H1 (cell line): Measurements from ENCODE around the gene GALNT7. TPM values are rescaled to one million over a fixed set of nuclear protein-coding genes. Genes with fewer than 3 reads are reported as not detected.

ENCODE experiments used
- CTBP2 ChIP-seq: IDR thresholded peaks from 2 replicates; pipeline ENCODE4 v1.7.0; 2011; ENCODE audit warnings: borderline replicate concordance, mild to moderate bottlenecking, moderate library complexity, mixed read lengths, low read length; ENCODE audit not compliant: insufficient read depth, insufficient read length
- EP300 ChIP-seq, 2 experiments: IDR thresholded peaks; 1 replicate in 1 of 2; 2 replicates in 1 of 2; pipeline ENCODE4 v1.6.1; 2011 to 2012; ENCODE audit warnings: low read depth in 2 of 2, low read length in 2 of 2, mild to moderate bottlenecking in 2 of 2, borderline replicate concordance in 1 of 2, inconsistent platforms in 1 of 2, moderate library complexity in 1 of 2
- JUN ChIP-seq: IDR thresholded peaks from 2 replicates; pipeline ENCODE4 v1.6.1; 2011; ENCODE audit warnings: low read depth, mild to moderate bottlenecking, improper control_type of control experiment, low read length
- KDM4A ChIP-seq: IDR thresholded peaks from one replicate; pipeline ENCODE4 v1.7.1; 2012; ENCODE audit warnings: low read depth, mild to moderate bottlenecking, moderate library complexity, low read length, inconsistent platforms; ENCODE audit not compliant: severe bottlenecking
- NANOG ChIP-seq: IDR thresholded peaks from 2 replicates; pipeline ENCODE4 v1.6.1; 2011; ENCODE audit warnings: low read length, low read depth, mild to moderate bottlenecking, inconsistent platforms; ENCODE audit not compliant: insufficient read depth, poor library complexity, severe bottlenecking
- polyA plus RNA-seq, 7 experiments: library from polyadenylated mRNA; depleted of rRNA in 3 of 7; stranded (reverse) in 5 of 7; unstranded in 2 of 7; fragments of >200 nt in 5 of 7; fragments of 200-250 nt in 2 of 7; gene quantifications; 1 replicate in 5 of 7; 2 replicates in 1 of 7; 4 replicates in 1 of 7; pipeline versions ENCODE4 v1.2.1 to v1.2.3, GENCODE V29; 2011 to 2013; ENCODE audit warnings: missing spikeins in 2 of 7, mixed read lengths in 2 of 7
- total RNA-seq: library from RNA; stranded (reverse); fragmentation: NEBNext Ultra II Directional; extraction: Animal tissue kit (Norgen Biotek cat#: 25700); gene quantifications from 2 replicates; pipeline ENCODE4 v1.2.1, GENCODE V29; 2021
- TF ChIP-seq, protein P1 (sequence below): IDR thresholded peaks from 2 replicates; pipeline ENCODE4 v1.6.1; 2012; ENCODE audit warnings: inconsistent platforms

Gene GALNT7
- total and polyA plus RNA-seq, 2 of the 8 experiments (the other 6 are each of a cell fraction or from before 2014, with no cell fraction given): 22.4 to 85.5 TPM

GRCh38 chr4:173319696-173320095 is 151.1 kb downstream of the GALNT7 start (continued):
- no peak for TF ChIP-seq CTBP2
- TF ChIP-seq JUN: no peak
- TF ChIP-seq, protein P1, sequence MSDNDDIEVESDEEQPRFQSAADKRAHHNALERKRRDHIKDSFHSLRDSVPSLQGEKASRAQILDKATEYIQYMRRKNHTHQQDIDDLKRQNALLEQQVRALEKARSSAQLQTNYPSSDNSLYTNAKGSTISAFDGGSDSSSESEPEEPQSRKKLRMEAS: no peak
- TF ChIP-seq EP300 (IDR thresholded peaks at IDR 0.05; ENCODE audit: borderline replicate concordance in 1 of 2, low read depth in 2 of 2, low read length in 2 of 2): no peak
- no peak for TF ChIP-seq NANOG
- TF ChIP-seq KDM4A: no peak
